Measurements from ENCODE around the gene U2SURP.

Gene U2SURP

DNA sequence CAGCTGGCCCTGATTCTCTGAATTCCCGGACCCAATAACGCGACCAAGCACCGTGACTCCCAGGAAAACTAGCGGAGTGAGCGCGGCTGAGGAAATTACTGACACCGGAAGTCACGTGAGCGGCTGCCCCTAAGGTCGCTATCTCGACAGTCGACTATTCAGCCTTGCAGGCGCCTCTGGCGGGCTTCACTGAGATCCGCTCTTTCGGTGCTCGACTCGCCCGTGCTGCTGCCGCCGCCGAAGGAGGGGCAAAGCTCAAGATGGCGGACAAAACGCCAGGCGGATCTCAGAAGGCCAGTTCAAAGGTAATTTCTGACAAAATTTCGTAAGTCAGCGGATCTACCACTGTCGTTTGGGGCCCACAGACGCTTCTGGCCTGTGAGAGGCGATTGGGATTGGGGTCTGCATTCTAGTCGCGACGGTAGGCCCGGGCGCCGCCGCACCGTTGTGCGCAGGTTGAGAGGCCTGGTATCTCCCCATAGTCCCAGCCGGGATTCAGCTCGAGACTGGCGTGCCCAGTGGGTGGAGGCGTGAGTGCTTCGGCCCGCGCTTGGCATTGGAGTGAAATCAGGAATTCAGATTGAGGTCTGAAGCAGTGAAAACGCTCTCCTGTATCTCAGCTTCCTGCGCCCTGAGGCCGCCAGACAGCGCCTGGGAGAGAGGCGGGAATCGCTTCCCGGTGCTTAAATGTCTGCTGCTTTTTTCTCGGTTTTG, at the start of gene U2SURP:
TSS of gene U2SURP (plus strand) at position 202 of the 714 bp plus-strand sequence. CDS start at position 261, 59 bp downstream.
- DNase-seq: peak; percentile 96 to 99 (median 98)
- intact Hi-C loops (cut with DNase I): no loop called here

GRCh38 chr3:142951794-142952193, 49.6 kb upstream of the U2SURP start:
- no peak for DNase-seq
- intact Hi-C loops (cut with DNase I): no loop called here

GRCh38 chr3:142952272-142953193, 48.8 kb upstream of the U2SURP start:
- no peak for DNase-seq
- intact Hi-C loops (cut with DNase I): no loop called here

DNA sequence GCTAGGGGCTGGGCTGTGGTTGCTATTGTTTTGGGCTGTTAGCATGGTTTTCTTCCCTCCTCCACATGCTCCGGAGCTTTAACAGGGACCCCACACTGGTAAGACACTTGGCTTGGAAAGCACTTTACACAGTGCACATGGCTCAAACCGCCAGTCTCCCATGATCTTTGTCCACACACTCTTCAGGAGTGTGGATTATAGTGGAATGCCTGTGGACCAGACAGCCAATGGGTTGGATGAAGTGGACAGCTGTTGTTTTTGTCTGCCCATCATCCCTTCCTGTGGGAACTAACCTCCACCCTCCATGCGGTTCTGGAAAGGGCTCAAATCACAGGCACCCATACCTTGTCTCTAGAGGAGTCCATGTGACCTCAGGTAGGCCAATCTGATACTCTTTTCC, 47.9 kb upstream of the U2SURP start:
- no peak for DNase-seq
- intact Hi-C loops (cut with DNase I): no loop called here

DNA sequence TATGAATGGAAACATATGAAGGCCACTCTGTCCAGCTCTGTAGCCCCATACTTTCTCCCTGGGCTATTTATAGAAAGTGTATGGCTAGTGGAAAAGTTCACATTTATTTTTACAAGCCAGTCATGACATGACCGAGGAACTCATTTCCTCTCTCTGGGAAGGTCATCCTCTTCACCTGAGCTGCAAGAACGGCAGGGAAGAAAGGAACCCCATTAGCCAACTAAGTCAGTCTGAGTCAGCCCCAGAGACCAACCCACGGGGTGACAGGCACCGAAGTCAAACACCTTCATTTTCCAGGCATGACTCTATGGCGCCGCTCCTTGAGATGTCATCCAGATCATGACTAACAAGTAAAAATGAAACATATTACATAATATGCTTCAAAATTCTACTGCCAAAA, 42.7 kb upstream of the U2SURP start:
- intact Hi-C loops (cut with DNase I): no loop called here
- DNase-seq: peak; percentile 28 to 92 (median 73)

DNA sequence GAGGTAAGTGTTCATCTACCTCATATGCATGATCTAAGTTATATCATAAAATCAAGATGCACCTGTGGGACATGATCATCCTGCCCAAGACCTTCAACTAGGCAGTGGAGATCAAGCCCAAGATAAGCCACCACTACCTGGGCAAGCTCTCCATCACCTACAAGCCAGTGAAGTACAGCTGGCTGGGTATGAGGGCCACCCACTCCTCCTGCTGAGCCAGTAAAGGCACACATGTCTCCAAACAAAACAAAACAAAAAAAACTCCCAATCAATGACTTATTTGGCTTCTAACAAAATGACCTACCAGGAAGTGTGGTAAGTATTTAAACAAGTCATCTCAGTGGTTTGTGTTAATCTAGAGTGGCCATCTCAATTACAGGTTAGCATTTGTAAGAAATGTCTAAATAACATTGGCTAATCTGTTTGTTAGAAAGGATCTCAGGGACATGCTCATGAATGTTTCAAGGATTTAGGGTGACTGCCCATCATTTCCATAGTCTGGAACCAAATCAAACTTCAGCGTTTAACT, 41.0 kb upstream of the U2SURP start:
- no peak for DNase-seq
- intact Hi-C loops (cut with DNase I): no loop called here

DNA sequence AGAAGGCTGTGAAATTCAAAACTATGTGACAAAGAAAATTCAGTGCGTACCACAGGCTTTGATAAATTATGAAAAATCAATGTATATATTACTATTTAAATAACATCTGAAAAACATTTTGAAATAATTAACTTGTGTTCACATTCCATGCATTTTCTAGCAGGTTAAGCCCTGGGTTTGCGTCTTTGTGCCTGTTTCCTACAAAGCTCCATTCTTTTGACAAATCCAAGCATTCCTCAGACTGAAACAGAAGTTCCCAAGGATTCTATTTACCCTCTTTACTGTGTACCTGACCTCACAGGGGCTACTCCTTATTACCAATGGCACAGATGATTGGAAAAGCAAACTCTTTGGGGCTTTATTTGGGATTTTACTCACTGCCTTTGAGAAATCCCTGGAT, 39.8 kb upstream of the U2SURP start:
- no peak for DNase-seq
- intact Hi-C loops (cut with DNase I): no loop called here

DNA sequence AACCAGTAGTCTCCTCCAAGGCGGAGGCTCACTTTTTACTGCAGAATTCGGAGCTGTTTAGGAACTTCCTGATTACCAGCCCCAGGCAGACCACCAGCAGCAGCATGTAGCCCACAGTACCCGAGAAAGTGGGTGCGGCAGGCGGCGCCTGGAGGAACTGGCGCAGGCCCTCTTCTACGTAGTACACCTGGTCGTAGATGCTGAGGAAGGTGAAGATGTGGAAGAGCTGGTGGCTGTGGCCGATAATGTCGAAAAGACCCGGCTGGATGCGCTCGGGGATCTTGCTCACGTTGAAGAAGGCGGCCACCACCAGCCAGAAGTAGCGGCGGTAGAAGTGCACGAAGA, 39.2 kb upstream of the U2SURP start:
- intact Hi-C loops (cut with DNase I): no loop called here
- DNase-seq: no peak

- DNase-seq: peak in 7 of 42 donors; percentile 6 to 31 (median 17)
- intact Hi-C loops (cut with DNase I): no loop called here
Observed at GRCh38 chr3:142962520-142963233, 38.7 kb upstream of the U2SURP start.

DNA sequence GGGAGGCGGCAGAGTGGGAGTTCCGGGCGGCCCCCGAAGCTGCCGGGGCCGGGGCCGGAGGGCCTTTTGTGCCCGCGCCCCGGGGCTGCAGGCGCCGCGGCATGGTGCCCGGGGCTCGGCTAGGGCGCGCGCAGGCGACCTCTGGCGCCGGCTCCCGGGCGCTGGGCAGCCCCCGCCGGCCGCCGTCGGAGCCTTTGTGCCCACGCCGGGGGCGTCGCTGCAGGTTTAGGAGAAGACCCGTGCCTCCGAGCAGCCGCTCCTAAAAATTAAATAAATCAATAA, 38.2 kb upstream of the U2SURP start:
- intact Hi-C loops (cut with DNase I): no loop called here
- peak in 1 of 42 donors; percentile 50 for DNase-seq

DNA sequence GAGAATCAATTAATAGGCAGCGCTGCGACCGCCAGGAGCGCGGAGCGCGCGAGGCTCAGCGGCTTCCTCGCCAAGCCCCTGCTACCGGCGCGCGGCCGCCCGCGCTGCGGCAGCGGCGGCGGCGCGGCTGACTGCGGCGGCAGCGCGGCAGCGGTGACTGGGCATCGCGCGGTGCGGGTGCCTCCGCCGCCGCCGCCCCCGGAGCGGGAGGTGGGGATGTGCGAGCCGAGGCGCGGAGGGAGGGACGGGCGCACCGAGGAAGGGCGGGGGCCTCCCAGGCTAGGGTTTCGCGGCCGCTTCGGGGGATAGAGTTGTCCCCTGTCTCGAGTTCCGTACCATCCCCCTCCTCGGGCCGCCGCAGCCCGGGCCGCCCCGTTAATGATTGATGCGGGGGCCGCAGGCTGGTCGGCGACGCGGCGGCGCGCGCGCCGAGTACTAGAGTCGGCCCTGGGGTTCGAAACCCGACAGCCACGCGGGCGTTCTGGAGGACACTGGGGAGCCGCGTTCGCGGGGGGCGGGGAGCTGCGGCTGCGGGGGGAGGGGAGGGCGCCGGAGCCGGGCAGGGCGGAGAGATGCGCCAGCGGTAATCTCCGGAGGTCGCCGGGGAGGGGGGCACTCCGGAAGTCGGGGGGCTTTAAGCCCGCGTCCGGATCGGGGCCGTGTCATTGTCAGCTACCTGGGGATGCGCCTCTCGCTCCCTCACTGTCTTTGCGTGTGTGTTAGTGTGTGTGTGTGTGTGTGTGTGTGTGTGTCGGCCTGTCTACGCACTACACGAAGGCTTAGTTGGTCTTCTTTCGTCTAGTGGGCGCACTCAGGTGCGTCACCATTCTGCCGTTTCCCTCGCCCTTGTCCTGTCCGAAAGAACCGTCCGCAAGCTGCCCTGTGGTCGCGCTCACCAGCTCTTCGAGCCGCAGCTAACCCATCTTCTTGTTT, 37.6 kb upstream of the U2SURP start, which contains the start of gene PAQR9:
TSS of gene PAQR9 (minus strand) at position 159 of the 933 bp plus-strand sequence. CDS start 338 bp downstream, outside the sequence.
- peak in 36 of 42 donors; percentile 10 to 67 (median 35) for DNase-seq
- intact Hi-C loops (cut with DNase I): no loop called here

- DNase-seq: no peak
- intact Hi-C loops (cut with DNase I): no loop called here
Observed at GRCh38 chr3:142965581-142965980, 35.8 kb upstream of the U2SURP start.

DNA sequence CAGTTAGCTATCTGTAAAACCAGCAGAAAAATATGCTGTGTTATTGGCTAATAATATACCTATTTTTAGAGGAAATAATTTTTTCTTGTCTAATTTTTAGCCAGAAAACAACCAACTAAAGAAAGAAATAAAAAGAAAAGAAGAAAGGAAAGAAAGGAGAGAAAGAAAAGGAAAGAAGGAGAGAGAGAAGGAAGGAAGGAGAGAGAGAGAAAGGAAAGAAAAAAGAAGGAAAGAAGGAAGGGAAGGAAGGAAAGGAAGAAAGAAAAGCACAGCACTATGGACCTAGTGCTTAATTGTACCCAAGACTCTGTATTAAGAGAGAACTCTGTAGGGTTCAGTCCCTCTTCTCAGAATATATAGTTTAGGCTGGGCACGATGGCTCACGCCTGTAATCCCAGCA, 34.6 kb upstream of the U2SURP start:
- intact Hi-C loops (cut with DNase I): no loop called here
- no peak for DNase-seq

GRCh38 chr3:142968319-142969025, 32.9 kb upstream of the U2SURP start:
- intact Hi-C loops (cut with DNase I): no loop called here
- no peak for DNase-seq

- intact Hi-C loops (cut with DNase I): no loop called here
- no peak for DNase-seq
Observed at GRCh38 chr3:142971431-142971830, 29.9 kb upstream of the U2SURP start.

DNA sequence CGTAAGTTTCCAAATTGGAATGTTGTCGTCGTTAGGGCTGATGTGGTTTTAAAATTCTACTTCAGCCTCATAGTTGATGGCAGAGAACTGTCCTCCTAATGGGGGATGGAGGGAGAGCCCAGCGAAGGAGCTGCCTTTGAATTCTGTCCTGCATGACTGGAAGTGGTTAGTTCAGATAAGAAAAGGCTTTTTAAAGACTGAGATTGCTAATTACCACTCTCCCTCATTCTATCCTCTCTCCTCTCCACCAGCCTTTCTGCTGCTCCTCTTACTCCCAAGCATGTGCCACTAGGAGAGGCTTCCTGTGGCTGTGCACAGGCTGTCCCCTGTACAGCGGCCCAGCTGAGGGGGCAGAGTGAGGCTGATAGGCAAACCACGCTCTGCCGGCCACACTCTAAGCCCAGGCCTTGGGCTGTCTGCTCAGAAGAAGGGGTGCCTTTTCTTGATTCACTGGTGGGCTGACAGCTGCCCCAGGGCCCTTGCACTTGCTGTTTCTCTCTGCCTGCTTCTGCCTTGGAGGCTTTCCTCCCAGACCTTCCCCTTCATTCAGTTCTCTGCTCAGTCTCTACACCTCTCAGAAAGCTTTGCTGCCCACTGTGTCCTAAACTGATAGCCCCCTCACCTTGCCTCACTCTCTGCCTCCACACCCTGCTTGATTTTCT, 29.1 kb upstream of the U2SURP start:
- intact Hi-C loops (cut with DNase I): no loop called here
- no peak for DNase-seq

GRCh38 chr3:142973217-142974009, 28.0 kb upstream of the U2SURP start:
- DNase-seq: peak in 19 of 42 donors; percentile 5 to 53 (median 32)
- intact Hi-C loops (cut with DNase I): no loop called here
